ENCODE results near the gene F11R. TPM values are rescaled to one million over a fixed set of nuclear protein-coding genes. Genes with fewer than 3 reads are reported as not detected.
A peak's percentile ranks its signal among the peaks of the same experiment; 100 is the strongest.
"Not testable (repeated sequence)": the region's sequence is repeated elsewhere in the genome, so short reads cannot be mapped to it uniquely, and the experiment has no call there.

F11R gene
- total RNA-seq: 42.1 TPM

DNA sequence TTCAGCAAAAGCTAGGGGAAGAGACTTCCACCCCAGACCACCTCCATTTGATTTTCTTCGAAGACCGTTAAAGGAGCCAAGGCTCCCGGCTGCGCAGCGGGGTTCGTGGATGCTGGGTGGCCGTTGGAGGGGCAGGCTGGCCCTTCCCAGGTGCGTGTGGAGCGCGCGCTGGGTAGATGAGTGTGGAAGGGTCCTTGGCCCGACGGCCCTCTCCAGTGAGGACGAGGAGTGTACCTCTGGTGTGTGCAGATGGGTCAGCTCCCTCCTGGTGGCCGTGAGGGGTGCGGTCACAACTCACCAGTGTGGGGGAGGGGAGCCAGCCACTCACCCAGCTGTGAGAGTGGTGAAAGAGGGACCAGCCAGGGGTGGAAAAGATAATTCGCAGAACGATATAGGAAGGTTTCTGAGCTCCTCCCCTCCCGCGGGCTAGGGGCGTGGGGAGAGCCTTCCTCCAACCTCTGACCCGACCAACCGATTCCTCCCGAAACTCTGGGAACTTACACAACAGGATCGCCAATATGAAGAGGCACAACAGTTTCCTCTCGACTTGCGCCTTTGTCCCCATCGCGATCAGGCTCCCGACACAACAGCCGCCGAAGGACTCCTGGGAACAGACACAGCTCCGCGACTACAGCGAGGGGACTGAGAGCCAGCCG is at the start of gene F11R:
Gene F11R (minus strand): TSS at position 644 of the 656 bp plus-strand sequence. CDS start 79 bp downstream, at position 565.
- DNase-seq: no peak

- no peak for DNase-seq
Measured at GRCh38 chr1:161069731-161070270, 48.8 kb upstream of the F11R start, which contains the start of gene ARHGAP30. TSS of gene ARHGAP30 (minus strand) at chr1:161069891. CDS start at chr1:161069624, 267 bp downstream.

DNA sequence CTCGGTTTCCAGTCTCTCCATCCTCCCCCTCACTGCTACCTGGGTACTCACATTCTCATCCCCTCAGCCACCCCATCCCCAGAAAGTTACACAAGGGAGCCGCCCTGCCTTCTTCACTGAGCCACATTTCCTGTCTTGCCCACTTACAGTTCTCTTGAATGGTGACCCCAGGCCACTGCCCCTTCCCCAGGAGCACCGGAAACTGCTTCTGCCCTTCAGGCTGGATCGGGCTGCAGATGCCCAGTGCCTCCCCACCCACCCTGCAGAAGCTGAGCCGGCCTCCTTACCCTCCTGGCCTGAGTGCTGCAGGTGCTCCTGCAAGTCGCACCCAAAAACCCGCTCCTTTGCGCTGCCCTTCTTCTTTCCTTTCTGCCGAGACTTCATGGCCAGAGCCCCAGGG is 48.3 kb upstream of the F11R start:
- no peak for DNase-seq

- DNase-seq: no peak
Measured at GRCh38 chr1:161068306-161069234, 47.6 kb upstream of the F11R start.

GRCh38 chr1:161066694-161067093 is 45.7 kb upstream of the F11R start:
- no peak for DNase-seq

- not testable (repeated sequence) for DNase-seq
Measured at GRCh38 chr1:161065681-161066080, 44.7 kb upstream of the F11R start.

DNA sequence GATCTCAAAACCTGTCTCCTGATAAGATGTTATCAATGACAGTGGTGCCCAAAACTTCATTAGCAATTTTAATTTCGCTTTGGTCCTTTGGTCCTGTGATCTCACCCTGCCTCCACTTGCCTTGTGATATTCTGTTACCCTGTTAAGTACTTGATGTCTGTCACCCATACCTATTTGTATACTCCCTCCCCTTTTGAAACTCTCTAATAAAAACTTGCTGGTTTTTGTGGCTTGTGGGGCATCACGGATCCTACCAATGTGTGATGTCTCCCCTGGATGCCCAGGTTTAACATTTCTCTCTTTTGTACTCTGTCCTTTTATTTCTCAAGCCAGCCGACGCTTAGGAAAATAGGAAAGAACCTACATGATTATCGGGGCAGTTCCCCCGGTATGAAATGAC is 43.0 kb upstream of the F11R start:
- not testable (repeated sequence) for DNase-seq

- no peak for DNase-seq
Measured at GRCh38 chr1:161061419-161061818, 40.5 kb upstream of the F11R start.

DNA sequence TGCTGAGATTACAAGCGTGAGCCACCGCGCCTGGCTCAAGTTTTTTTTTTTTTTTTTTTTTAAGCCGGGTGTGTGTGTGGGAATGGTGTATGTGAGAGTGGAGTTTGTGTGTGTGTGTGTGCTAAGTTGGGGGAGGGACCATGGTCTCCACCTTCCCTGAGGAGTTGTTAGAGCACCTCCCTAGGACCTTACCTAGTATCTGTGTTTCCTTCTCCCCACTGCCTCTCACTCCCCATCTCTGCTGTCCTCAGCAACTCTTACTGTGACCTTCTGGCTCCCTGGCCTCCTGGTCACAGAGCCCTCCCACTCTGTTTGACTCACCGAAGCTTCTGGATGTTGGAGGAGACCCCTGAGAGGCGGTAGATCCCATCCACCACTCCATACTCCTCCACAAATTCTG is 38.3 kb upstream of the F11R start:
- no peak for DNase-seq

GRCh38 chr1:161054805-161055204 is 33.9 kb upstream of the F11R start:
- no peak for DNase-seq

DNA sequence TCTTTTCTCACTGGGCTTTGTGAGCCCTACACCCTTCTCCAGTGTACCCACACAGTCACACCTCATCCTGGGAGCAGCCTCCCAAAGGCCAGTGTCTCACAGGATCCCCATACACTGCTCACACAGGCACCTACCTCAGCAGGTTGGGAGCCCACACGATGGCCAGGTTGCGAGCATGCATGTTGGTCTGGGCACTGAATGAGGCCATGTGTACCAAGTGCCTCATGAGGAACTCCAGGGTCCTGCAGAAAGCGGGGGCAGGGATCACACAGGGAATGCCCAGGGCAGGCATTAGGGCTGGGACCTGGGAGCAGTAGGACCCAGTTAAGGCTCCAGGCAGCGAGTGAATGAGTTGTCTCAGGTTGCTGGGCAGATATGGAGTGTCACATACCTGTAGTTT is 33.3 kb upstream of the F11R start:
- DNase-seq: no peak

DNA sequence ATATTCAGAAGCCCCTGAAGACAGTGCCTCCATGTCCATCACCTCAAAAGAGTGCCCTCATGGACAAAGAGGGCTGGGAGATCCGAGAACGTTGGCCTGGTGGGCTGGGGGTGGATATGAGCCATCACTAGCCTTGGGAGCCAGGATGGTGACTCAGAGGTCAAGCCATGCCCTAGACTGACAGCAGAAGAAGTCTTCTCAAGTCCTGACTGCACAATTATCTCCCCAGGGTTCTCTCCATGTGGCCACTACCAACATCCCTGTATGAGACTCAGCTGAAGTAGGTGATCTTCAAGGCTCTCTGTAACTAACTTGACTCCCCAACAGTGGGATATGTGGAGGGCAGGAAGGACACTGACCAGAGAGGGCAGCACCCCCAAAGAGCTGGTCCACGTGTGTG is 31.9 kb upstream of the F11R start:
- no peak for DNase-seq

DNA sequence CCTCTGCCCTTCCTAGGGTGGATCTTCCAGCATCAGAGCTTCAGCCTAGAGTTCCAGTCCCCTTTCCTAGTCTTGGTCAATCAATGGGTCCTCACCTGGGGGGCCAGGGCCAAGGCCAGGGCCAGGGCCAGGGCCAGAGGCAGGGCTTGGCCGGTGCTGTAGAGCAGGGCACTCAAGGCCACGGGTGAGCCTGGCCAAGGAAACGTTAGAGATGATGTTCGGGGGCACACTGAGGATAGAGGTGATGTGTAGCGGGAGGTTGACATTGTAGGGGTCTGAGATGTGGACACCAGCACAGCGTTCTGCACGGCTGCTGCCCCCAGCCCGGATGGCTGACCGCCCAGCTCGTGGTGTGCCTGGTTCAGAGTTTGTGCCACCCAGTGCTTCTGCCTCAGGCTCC is 30.3 kb upstream of the F11R start:
- DNase-seq: no peak

DNA sequence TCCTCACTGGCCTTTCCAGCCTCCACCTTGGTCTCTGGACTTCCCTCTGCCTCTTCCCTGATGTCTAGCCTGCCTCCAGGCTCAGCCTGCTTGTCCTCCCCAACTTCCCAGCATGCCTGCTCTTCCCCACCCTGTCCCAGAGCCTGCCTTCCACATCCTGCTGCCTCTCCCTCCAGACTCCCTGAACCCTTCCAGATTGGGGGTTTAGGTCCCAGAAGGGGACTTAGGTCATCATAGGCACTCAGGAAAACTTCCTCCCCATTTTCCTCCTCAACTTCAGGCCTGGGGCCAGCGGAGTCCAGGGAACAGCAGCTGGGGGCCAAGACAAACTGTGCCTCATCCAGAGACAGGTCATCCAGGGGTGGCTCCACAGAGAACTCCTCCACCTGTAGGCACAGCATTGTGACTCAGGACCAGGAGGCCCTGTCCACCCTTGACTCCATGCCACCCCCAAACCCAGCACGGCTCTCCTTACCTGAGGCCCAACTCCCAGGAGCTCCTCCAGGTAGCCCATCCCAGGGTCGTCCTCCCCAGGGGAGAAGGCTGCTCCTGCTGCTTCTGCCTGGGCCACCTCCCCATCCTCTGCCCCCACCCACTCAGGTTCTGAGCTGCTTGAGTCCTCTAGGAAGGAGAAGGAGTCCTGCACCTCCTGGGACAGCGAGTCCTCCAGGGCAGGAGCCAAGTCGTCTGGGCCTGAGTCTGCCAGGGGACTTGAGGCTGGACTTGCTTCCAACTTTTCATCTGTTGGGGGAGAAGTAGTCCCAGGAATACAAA is 28.2 kb upstream of the F11R start:
- no peak for DNase-seq

- DNase-seq: no peak
Measured at GRCh38 chr1:161047436-161048420, 26.8 kb upstream of the F11R start.

- peak; percentile 53 for DNase-seq
Measured at GRCh38 chr1:161046605-161047228, 25.8 kb upstream of the F11R start.

GRCh38 chr1:161045736-161046604 is 25.0 kb upstream of the F11R start, which contains the start of gene USF1:
TSS of gene USF1 (minus strand) at chr1:161045977. CDS start at chr1:161043275, 2,702 bp downstream.
- peak; percentile 97 for DNase-seq

DNA sequence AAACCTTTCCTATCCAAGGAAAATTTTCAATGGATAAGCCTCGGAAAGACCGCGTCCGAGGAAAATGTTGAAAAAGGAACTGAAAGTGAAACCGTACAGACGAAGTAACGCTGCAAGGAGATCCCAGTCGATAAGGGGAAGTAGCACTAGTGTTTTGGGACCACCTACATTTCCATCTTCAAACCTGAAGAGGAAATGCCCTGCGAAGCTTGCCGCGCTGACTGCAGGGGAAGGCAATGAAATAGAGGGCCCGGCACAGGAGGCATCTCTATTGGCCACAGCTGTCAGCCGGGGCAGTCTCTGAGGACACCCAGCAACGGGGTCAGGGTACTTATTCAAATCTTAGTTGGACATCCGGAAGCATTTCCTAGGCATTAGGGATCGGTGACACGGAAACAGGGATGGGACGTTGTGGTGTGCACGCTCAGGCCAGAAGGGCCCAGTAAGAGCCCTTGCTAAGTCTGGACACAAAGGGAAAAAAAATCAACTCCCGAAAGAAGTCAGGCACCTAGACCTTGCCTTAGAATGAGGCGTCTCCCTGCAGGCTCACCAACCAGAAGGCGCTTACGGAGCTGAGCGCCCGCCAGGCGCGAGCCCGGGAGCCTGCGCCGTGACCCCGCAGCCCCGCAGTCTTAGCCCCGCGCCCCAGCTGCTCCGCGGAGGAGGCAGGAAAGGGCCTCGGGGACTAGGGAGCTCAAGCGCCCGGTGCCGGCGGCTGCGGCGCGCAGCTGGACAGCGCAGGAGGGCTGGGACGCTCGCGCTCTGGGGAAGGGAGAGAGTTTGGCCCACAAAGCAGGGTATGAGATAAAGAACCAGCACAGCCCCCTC is 24.2 kb upstream of the F11R start:
- peak; percentile 59 for DNase-seq

- no peak for DNase-seq
Measured at GRCh38 chr1:161044535-161044907, 23.6 kb upstream of the F11R start.
